Measurements from ENCODE around the gene ROR2.

The ROR2 gene

GRCh38 chr9:91908746-91909145, 41.3 kb downstream of the ROR2 start:
- Histone ChIP-seq H3K4me2 (ENCODE audit: low read depth, low read length, poor library complexity, severe bottlenecking) (no peak overlapping the region), H4K20me1 (ENCODE audit: low read depth, low read length) (no peaks in the 10 kb centered on the region), H3K79me2 (ENCODE audit: insufficient read depth, low read length) (no peaks in the 10 kb centered on the region), H3F3A (ENCODE audit: insufficient read depth) (no peaks in the 10 kb centered on the region), H3K9me2 (replicated peaks; ENCODE audit: insufficient read depth, low read length) (no peaks in the 10 kb centered on the region), H3K36me3 (ENCODE audit: low read length) (no peaks in the 10 kb centered on the region), H2AFZ (ENCODE audit: low read depth, low read length, severe bottlenecking) (no peak overlapping the region), H3K4me3 (ENCODE audit: insufficient read depth, low read length, poor library complexity, severe bottlenecking) (no peak overlapping the region), H3K27me3 (ENCODE audit: low read length) (no peaks in the 10 kb centered on the region), H3K9ac (ENCODE audit: low read length) (no peak overlapping the region), H3K27ac (ENCODE audit: low read depth, low read length) (no peak overlapping the region), H3K9me3 (ENCODE audit: insufficient read depth, low read length) (no peaks in the 10 kb centered on the region)
- TF ChIP-seq, protein P1, sequence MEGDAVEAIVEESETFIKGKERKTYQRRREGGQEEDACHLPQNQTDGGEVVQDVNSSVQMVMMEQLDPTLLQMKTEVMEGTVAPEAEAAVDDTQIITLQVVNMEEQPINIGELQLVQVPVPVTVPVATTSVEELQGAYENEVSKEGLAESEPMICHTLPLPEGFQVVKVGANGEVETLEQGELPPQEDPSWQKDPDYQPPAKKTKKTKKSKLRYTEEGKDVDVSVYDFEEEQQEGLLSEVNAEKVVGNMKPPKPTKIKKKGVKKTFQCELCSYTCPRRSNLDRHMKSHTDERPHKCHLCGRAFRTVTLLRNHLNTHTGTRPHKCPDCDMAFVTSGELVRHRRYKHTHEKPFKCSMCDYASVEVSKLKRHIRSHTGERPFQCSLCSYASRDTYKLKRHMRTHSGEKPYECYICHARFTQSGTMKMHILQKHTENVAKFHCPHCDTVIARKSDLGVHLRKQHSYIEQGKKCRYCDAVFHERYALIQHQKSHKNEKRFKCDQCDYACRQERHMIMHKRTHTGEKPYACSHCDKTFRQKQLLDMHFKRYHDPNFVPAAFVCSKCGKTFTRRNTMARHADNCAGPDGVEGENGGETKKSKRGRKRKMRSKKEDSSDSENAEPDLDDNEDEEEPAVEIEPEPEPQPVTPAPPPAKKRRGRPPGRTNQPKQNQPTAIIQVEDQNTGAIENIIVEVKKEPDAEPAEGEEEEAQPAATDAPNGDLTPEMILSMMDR (IDR thresholded peaks at IDR 0.05; ENCODE audit: insufficient read depth, low read length, poor library complexity, severe bottlenecking) = no peak
- TF ChIP-seq EZH2phosphoT487 (conservative IDR thresholded peaks at IDR 0.05; ENCODE audit: low read length) = no peak

DNA sequence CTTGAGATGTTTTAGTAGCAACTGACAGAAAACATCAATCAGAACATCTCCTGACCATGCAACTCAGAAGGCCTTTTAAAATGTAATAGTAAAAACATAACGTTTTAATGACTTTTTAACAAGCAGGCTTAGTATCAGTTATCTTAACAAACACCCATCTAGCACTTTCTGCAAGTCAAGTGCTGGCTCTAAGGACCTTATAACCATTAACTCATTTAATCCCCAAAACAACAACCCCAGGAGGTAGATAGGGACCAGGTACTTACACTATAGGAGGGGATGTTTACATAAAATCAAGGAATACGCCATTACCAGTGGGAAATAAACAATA, 41.8 kb downstream of the ROR2 start:
- Histone ChIP-seq H3K9me2 (replicated peaks; ENCODE audit: insufficient read depth, low read length) (no peaks in the 10 kb centered on the region), H3K27ac (ENCODE audit: low read depth, low read length) (no peak overlapping the region), H3K9me3 (ENCODE audit: insufficient read depth, low read length) (no peaks in the 10 kb centered on the region), H4K20me1 (ENCODE audit: low read depth, low read length) (no peaks in the 10 kb centered on the region), H3K79me2 (ENCODE audit: insufficient read depth, low read length) (no peaks in the 10 kb centered on the region), H3K9ac (ENCODE audit: low read length) (no peak overlapping the region), H2AFZ (ENCODE audit: low read depth, low read length, severe bottlenecking) (no peak overlapping the region), H3K27me3 (ENCODE audit: low read length) (no peaks in the 10 kb centered on the region), H3F3A (ENCODE audit: insufficient read depth) (no peaks in the 10 kb centered on the region), H3K4me2 (ENCODE audit: low read depth, low read length, poor library complexity, severe bottlenecking) (no peak overlapping the region), H3K36me3 (ENCODE audit: low read length) (no peaks in the 10 kb centered on the region), H3K4me3 (ENCODE audit: insufficient read depth, low read length, poor library complexity, severe bottlenecking) (no peak overlapping the region)
- no peak for TF ChIP-seq EZH2phosphoT487 (conservative IDR thresholded peaks at IDR 0.05; ENCODE audit: low read length)
- TF ChIP-seq, protein P1 (IDR thresholded peaks at IDR 0.05; ENCODE audit: insufficient read depth, low read length, poor library complexity, severe bottlenecking) = no peak

DNA sequence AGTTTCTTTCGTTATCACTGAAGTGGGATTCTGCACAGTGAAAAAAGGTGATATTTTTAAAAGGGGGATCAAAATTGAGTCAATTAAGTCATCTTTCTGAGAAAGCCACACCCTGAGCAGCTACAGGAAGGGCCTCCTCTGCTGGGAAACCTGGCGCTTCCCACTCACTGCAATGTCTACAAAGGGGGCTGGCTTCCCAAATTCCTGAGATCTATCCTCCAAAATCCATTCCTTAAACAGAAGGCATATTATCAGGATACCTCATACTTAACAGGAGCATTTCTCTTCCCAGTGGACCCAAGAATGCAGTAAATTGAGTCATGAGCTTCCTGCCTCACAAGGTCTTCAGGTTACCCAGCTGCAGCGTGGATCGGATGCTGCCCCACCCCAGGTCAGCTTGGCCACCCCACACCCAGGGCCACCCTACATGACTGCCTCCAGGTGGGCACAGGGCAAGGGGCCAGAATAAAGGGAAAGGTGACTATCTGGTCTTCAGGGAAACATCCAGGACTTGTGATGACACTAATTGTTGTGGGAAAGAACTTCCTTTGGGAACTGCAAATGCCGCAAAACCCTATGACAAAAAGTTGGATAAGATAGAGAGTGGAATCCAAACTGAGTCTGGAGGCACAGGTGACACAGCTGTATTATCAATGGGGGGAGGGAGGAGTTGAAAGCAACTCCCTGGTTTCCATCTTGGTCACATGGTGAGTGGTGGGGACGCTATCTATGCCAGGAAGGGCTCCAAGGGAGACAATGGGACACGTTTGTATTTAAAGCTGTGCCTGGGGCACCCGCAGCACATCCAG, 42.3 kb downstream of the ROR2 start:
- H3K9me2 ChIP-seq (replicated peaks; ENCODE audit: insufficient read depth, low read length) = no peaks in the 10 kb centered on the region
- H3K9me3 ChIP-seq (ENCODE audit: insufficient read depth, low read length) = no peaks in the 10 kb centered on the region
- no peaks in the 10 kb centered on the region for H3K79me2 ChIP-seq (ENCODE audit: insufficient read depth, low read length)
- H3K27ac ChIP-seq (ENCODE audit: low read depth, low read length) = no peak overlapping the region
- no peaks in the 10 kb centered on the region for H4K20me1 ChIP-seq (ENCODE audit: low read depth, low read length)
- no peaks in the 10 kb centered on the region for H3K36me3 ChIP-seq (ENCODE audit: low read length)
- H3F3A ChIP-seq (ENCODE audit: insufficient read depth) = no peaks in the 10 kb centered on the region
- no peak for TF ChIP-seq EZH2phosphoT487 (conservative IDR thresholded peaks at IDR 0.05; ENCODE audit: low read length)
- TF ChIP-seq, protein P1 (IDR thresholded peaks at IDR 0.05; ENCODE audit: insufficient read depth, low read length, poor library complexity, severe bottlenecking) = no peak
- H3K27me3 ChIP-seq (ENCODE audit: low read length) = no peaks in the 10 kb centered on the region
- no peak overlapping the region for H2AFZ ChIP-seq (ENCODE audit: low read depth, low read length, severe bottlenecking)
- H3K9ac ChIP-seq (ENCODE audit: low read length) = no peak overlapping the region
- no peak overlapping the region for H3K4me3 ChIP-seq (ENCODE audit: insufficient read depth, low read length, poor library complexity, severe bottlenecking)
- H3K4me2 ChIP-seq (ENCODE audit: low read depth, low read length, poor library complexity, severe bottlenecking) = no peak overlapping the region
